A549 treated with CORT108297 at 1 μM for 4 hours (cell line): ENCODE data around the gene KDSR. TPM values are rescaled to one million over a fixed set of nuclear protein-coding genes. Genes with fewer than 3 reads are reported as not detected.

Experiments used
- total RNA-seq: library from RNA; stranded (reverse); fragments of 200-300 nt; extraction: Qiagen RNA extraction; gene quantifications from 5 replicates; pipeline ENCODE4 v1.2.3, GENCODE V29; 2022

The KDSR gene, protein sequence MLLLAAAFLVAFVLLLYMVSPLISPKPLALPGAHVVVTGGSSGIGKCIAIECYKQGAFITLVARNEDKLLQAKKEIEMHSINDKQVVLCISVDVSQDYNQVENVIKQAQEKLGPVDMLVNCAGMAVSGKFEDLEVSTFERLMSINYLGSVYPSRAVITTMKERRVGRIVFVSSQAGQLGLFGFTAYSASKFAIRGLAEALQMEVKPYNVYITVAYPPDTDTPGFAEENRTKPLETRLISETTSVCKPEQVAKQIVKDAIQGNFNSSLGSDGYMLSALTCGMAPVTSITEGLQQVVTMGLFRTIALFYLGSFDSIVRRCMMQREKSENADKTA
- 34.6 to 42.4 TPM (median 40.3 TPM) in 5 replicates for total RNA-seq

DNA sequence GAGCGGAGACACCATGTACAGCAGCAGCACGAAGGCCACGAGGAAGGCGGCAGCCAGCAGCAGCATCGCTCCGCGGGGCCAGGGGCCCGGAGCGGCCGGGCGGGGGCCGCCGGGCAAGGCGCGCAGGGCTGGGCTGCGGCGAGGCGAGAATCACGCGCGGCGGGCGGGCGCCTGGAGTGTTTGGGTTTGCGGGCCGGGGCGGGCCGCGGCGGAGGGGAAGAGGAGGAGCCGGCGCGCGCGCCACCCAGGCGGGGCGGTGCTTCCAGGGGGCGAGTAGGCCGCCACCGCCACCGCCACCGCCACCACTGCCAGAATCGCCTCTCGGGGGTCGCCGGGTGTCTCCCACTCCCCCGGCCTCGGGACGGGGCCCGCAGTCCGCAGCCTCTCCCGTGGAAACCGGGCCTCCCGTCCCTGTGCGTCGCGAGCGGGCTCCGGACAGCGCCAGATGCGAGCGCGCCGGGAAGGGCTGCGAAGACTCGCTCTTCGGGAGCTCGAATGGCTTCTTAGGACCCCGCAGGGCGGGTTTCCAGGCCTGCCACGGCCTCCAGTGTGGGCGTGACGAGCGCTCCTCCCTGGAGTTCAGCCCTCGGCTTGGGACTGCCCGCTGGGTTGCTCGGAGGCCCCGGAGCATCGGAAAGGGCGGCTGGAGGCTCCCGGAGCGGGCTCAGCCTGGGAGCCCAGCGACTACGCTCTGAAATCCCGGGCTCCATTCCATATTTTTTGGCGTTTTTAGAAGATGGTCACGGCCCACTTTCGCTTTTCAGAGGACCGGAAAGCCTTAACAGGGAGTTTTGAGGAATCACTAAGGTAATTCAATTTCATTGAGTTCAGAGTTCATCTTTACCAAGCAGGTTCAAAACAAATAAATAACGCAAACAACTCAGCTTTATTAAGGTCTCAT, at the start of gene KDSR:
Gene KDSR, minus strand, starts transcription at position 154 of the 901 bp plus-strand sequence. Its CDS starts 88 bp downstream, at position 66.

DNA sequence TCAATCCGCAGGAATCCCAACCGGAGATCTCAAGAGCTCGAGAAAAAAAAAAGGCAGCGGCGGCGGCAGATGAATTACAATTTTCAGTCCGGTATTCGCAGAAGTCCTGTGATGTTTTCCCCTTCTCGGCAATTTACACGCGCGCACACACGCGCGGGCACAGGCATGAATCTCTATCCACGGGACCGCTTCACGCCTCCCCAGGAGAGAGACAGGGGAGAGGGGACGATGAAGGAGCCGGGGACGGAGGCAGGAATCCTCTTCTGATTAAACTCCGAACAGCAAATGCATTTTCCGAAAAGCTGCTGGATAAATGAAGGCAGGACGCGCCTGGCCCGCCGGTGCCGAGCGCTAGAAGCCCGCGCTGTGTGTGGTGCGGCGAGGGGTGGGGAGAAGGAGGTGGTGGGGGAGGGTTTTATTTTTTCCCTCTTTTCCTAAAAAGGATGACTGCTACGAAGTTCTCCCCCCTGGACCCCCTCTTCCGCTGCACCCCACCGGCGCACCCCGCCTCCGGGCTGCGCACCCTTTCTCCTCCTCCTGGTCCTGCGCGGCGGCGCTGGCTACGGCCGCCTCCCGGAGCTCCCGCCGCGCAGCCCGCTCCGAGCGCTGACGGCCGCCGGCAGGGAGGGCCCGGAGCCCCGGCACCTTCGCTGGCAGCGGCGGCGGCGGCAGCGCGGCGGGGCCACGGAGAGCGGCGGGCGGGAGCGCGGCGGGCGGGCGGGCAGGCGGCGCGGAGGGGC, 47.5 kb downstream of the KDSR start, which contains the start of gene BCL2:
Gene BCL2, minus strand, starts transcription at position 387 of the 740 bp plus-strand sequence.

Other genes starting within 250 kb of the KDSR start
- 0.41 to 0.74 TPM (median 0.57 TPM) in 5 replicates for gene BCL2, start 47.4 kb downstream of the KDSR start, total RNA-seq
- 19.5 to 24.4 TPM (median 20.8 TPM) in 5 replicates for gene VPS4B, start 55.3 kb upstream of the KDSR start, total RNA-seq
- 0.07 to 0.17 TPM (median 0.08 TPM) in 5 replicates for gene SERPINB5, start 109.8 kb upstream of the KDSR start, total RNA-seq
- not detected in 5 replicates for gene SERPINB12, start 175.2 kb upstream of the KDSR start, total RNA-seq
- not detected in 5 replicates for gene SERPINB13, start 220.1 kb upstream of the KDSR start, total RNA-seq